AG20443 (cell line): ENCODE results near the gene GCNT1.
A peak's percentile ranks its signal among the peaks of the same experiment; 100 is the strongest.
"Not testable (repeated sequence)": the region's sequence is repeated elsewhere in the genome, so short reads cannot be mapped to it uniquely, and the experiment has no call there.

Experiments
- DNase-seq: peaks from one replicate; pipeline ENCODE4 v3.0.0; 2012; ENCODE audit warnings: low spot score, mixed read lengths

GCNT1 gene

GRCh38 chr9:76458903-76459693, at the start of gene GCNT1:
GCNT1 (plus strand) TSS chr9:76459182; CDS start chr9:76502382, 43,200 bp downstream.
- DNase-seq, result peak; percentile 96

- DNase-seq, result no peak
Measured at GRCh38 chr9:76412638-76413037, 46.3 kb upstream of the GCNT1 start.

DNA sequence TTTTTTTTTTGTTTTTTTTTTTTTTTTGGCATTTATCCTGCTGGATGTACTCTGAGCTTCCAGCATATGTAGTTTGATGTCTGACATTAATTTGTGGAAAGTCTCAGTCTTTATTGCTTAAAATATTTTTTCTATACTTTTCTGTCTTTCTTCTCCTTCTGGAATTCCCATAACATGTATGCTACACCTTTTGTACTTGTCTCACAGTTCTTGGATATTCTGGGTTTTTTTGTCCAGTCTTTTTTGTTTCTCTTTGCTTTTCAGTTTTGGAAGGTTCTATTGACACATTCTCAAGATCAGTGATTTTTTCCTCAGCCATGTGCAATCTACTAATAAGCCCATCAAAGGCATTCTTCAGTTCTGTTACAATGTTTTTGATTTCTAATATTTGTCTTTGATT, 45.3 kb upstream of the GCNT1 start:
- DNase-seq, result no peak

- no peak for DNase-seq
Measured at GRCh38 chr9:76414661-76415060, 44.3 kb upstream of the GCNT1 start.

DNA sequence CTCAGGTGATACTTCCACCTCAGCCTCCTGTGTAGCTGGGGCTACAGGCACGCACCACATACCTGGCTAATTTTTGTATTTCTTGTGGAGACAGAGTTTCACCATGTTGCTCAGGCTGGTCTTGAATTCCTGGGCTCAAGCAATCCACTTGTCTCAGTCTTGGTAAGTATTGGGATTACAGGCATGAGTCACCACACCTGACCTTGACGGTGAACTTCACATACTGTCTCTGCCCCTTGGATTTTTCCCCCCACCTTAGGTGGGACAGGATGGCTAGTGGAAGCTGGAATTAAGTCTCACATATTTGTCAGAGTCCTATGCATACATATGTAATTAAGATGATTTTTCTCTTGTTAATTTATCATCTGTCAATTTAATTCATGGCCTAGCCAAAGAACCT, 43.8 kb upstream of the GCNT1 start:
- DNase-seq, result no peak

DNA sequence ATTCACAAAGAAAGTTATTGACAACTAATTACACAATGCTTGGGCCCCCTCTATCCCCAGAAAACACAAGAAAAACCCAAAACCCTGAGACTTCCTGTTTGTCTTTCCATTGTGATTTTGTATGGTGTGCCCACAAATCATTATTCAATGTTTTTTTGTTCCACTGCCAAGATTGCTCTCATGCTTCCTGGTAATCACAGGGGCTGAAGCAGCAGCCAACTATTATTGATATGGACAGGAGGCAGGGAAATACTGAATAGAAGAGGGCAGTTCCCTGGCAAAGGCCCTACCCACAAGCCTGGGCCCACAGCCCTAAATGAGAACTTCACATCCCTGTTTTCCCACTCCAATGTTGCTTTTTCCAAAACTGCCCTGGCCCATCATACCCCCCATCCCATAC, 43.3 kb upstream of the GCNT1 start:
- no peak for DNase-seq

GRCh38 chr9:76417394-76417793, 41.6 kb upstream of the GCNT1 start:
- DNase-seq, result no peak

DNA sequence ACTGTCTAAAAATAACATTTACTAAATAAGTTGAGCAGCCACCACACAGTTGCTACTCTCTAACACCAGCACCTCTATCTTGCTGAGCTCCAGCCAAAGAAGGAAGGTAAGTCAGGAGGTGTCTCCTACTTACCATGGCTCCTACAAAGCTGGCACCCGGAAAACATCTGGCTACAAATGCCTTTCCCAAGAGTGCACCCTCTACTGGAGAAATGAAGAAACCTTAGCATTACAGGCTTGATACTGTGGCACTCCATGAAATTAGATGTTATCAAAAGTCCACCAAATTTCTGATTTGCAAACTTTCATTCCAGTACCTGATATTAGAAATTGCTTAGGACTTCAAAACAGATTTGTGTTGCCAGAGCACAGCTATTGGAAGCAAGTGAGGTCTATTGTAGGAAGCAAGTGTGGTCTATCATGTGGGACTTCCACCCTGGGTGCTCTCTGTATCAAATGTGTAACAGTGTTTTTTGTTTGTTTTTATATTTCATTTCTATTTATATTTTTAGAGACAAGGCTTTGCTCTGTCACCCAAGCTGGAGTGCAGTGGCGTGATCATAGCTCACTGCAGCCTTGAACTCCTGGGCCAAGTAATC, 39.1 kb upstream of the GCNT1 start:
- DNase-seq, result peak; percentile 50

DNA sequence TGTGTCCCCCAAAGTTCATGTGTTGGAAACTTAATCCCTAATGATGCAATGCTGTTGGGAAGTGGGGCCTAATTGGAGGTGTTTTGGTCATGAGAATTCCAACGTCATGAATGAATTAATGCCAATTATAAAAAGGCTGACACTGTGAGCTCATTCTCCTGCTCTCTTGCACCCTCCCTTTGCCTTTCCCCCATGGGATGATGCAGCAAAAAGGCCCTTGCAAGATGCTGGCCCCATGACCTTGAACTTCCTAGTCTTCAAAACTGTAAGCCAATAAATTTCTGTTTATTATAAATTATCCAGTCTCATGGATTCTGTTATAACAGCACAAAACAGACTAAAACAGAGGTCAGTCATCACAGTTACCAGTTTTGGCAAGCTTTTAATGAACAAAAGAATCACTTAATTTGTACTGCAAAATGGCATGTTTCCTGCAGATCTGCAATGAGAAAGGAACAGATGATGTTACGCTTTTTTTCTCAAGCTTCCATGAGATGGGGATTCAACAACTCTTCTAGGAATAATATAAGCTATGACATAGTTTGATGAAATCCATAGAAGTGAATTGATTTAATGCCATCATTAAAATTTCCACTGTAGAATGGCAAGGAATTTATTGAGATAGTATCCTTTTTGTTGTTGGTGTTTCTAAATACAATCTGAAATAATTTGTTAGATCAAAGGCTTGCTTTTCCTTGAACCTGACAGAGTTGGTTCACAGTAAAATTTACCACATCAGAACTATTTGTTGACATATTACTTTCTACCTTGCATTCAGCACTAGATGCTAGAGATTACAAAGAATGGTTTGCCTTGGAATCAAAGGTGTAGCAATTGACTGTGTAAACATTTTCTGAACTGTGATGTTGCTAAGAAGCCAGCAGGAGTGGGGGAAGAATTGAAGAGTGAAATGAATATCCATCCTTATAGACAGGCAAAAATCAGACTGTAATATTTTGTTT, 35.5 kb upstream of the GCNT1 start:
- DNase-seq, result no peak

- DNase-seq, result no peak
Measured at GRCh38 chr9:76424491-76424890, 34.5 kb upstream of the GCNT1 start.

DNA sequence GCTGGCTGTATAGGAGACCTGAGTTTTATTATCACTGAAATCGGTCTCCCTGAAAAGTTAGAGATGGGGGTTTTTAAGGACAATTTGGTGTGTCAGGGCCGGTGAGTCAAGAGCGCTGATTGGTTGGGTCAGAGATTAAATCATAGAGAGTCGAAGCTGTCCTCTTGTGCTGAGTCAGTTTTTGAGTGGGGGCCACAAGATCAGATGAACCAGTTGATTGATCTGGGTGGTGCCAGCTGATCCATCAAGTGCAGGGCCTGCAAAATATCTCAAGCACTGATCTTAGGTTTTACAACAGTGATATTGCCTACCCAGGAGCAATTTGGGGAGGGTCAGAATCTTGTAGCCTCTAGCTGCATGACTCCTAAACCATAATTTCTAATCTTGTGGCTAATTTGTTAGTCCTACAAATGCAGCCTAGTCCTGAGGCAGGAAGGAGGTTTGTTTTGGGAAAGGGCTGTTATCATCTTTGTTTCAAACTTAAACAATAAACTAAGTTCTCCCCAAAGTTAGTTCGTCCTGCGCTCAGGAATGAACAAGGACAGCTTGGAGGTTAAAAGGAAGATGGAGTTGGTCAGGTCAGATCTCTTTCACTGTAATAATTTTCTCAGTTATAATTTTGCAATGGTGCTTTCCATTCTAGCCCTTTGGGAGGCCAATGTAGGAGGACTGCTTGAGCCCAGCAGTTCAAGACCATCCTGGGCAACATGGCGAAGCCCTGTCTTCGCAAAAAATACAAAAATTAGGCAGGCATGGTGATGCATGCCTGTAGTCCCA, 33.1 kb upstream of the GCNT1 start:
- DNase-seq, result no peak

- no peak for DNase-seq
Measured at GRCh38 chr9:76426807-76427419, 32.1 kb upstream of the GCNT1 start.

GRCh38 chr9:76431601-76432000, 27.4 kb upstream of the GCNT1 start:
- no peak for DNase-seq

DNA sequence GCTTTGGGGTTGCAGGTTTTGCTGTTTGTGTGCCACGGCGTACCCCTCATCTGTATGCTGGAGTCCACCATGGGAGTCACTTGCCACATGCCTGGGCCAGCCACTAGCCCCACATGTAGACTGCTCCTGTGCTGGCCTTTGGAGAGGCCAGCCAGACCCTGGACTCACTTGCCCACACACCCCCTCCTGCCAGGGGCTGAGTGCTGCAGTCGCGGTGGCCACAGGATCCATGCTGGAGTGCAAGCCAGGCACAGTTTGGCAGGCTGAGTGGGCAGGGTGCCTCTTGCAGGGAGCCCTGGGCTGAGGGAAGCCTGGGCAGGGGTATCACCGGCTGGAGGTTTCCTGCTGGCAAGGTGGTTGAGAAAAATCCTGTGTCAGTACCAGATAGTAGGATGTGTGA, 25.6 kb upstream of the GCNT1 start:
- no peak for DNase-seq

DNA sequence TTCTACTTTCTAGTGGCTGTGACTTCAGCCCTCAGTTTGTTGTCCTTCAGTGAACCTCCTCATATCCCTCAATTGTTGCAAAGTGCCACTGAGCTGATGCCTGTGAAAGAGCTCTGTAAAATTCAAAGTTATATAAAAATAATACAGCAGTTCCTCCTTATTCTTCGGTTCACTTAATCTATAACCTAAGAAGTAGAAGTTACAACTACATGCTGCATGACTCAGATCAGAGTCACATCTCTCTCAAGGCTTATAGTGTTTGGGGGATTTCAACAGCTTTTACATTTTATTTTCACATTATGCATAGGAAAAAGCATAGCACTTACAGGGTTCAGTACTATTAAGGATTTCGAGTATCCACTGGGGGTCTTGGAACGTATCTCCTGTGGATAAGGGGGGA, 25.1 kb upstream of the GCNT1 start:
- no peak for DNase-seq

DNA sequence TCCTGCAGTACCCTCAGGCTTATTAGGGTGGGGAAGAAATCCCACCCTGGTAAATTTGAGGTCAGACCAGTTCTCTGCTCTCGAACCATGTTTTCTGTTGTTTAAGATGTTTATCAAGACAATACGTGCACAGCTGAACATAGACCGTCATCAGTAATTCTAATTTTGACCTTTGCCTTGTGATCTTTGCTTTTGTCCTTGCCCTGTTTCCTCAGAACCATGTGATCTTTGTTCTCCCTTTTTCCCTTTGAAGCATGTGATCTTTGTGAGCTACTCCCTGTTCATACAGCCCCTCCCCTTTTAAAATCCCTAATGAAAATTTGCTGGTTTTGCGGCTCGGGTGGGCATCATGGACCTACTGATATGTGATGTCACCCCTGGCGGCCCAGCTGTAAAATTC, 24.1 kb upstream of the GCNT1 start:
- not testable (repeated sequence) for DNase-seq

DNA sequence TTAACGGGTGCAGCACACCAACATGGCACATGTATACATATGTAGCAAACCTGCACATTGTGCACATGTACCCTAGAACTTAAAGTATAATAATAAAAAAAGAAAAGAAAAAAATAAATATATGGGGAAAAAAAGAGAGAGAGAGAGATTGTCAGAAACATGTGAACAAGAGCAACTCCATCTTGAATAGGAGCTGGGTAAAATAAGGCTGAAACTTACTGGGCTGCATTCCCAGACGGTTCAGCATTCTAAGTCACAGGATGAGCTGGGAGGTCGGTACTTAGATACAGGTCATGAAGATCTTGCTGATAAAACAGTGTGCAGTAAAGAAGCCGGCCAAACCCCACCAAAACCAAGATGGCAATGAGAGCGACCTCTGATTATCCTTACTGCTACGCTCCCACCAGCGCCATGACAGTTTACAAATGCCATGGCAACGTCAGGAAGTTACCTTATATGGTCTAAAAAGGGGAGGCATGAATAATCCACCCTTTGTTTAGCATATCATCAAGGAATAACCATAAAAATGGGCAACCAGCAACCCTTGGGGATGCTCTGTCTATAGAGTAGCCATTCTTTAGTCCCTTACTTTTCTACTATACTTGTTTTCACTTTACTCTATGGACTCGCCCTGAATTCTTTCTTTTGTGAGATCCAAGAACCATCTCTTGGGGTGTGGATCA, 21.8 kb upstream of the GCNT1 start:
- not testable (repeated sequence) for DNase-seq

DNA sequence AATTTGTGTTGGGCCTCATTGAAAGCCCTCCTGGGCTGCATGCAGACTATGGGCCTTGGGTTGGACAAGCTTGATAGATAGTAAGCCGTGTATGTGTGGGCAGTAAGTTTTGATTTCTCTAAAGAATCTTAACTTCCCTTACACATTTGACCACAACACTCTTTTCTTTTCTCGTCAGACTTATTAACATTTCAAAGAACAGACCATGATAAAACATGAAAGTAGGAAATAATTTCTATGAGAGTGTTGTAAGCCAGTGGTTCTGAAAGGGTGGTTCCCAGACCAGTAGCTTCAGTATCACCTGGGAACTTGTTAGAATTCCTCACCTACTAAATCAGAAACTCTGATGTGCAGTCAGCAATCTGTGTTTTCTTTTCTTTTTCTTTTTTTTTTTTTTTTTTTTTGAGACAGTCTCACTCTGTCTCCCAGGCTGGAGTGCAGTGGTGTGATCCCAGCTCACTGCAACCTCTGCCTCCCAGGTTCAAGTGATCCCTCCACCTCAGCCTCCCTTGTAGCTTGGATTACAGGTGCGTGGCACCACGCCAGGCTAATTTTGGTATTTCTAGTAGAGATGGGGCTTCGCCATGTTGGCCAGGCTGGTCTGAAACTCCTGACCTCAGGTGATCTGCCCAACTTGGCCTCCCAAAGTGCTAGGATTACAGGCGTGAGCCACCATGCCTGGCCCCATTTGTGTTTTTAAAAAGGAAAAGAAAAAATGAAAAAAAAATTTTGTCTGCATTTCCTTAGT, 20.0 kb upstream of the GCNT1 start:
- no peak for DNase-seq

DNA sequence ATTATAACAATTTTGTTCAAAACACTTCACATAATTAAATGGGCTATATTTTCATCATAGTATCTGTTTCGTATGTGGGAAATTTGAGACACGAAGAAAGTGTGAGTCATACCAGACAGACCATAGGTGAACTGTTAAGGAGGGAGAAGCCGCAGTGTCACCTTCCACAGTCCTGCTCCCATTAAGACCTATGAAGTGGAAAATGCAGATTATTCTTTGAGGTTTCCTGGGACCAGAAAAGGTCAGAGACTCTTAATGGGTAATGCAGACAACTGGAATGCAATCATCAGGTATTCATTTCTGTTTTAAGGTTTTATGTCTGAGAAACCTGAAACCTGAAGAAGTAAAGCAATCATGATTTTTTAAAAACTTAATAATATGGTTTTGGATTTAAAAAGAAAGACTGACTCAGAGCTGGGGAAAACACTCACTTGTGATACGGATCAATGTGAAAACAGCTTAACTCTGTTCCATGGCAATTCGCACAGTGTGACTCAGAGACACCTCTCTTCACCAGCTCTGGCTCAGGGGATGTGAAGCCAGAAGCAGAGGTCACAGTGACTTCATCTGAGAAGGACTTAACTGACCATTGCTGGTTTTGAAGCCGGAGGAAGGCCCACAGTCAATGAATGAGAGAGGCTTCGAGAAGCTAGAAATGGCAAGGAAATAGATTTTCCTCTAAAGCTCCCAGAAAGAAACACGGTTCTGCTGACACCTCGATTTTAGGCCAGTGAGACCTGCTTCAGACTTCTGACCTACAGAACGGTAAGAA, 17.2 kb upstream of the GCNT1 start:
- DNase-seq, result peak; percentile 67
